ENCODE measurements around the gene SRPRB.

DNA sequence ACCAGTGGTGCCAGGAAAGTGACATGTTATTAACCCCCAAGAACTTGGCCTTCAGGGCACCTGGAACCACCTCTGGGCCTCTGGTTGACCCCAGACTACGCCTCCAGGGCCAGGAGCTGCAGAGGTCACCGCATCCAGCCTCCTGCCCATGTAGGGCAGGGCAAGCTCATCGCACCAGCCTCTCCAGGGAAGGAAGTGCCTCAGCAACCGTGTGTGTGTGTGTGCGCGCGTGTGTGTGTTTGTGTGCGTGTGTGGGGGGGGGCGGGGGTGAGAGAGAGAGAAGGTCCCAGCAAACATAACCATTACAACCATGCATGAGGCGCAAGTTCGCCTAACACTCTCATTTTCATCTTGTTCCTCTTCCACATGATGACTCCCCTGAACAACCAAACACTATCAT, 58.3 kb downstream of the SRPRB start:
- TF ChIP-seq, protein P1, sequence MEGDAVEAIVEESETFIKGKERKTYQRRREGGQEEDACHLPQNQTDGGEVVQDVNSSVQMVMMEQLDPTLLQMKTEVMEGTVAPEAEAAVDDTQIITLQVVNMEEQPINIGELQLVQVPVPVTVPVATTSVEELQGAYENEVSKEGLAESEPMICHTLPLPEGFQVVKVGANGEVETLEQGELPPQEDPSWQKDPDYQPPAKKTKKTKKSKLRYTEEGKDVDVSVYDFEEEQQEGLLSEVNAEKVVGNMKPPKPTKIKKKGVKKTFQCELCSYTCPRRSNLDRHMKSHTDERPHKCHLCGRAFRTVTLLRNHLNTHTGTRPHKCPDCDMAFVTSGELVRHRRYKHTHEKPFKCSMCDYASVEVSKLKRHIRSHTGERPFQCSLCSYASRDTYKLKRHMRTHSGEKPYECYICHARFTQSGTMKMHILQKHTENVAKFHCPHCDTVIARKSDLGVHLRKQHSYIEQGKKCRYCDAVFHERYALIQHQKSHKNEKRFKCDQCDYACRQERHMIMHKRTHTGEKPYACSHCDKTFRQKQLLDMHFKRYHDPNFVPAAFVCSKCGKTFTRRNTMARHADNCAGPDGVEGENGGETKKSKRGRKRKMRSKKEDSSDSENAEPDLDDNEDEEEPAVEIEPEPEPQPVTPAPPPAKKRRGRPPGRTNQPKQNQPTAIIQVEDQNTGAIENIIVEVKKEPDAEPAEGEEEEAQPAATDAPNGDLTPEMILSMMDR (IDR thresholded peaks at IDR 0.05; ENCODE audit: poor library complexity, severe bottlenecking), result no peak
- TF ChIP-seq MXI1 (conservative IDR thresholded peaks at IDR 0.05; ENCODE audit: poor library complexity, severe bottlenecking), result no peak
- TF ChIP-seq EP300 (conservative IDR thresholded peaks at IDR 0.05; ENCODE audit: poor library complexity, severe bottlenecking), result no peak
- TF ChIP-seq POLR2AphosphoS5 (IDR thresholded peaks at IDR 0.05), result no peak
- no peak for TF ChIP-seq TAF1 (IDR thresholded peaks at IDR 0.05; ENCODE audit: low read depth)
- no peak for TF ChIP-seq EZH2 (IDR thresholded peaks at IDR 0.05; ENCODE audit: borderline replicate concordance, insufficient read depth, low read length, poor library complexity, severe bottlenecking)
- no peak for TF ChIP-seq RAD21 (conservative IDR thresholded peaks at IDR 0.05)

Data from neural cell (in vitro differentiated cells).